ENCODE data around the gene ARFGAP3. TPM values are rescaled to one million over a fixed set of nuclear protein-coding genes. Genes with fewer than 3 reads are reported as not detected.

ARFGAP3 gene
- polyA plus RNA-seq, 1 of the 3 experiments (the other 2 are of a cell fraction), result 12.6 TPM

- WGBS (ENCODE audit: low lambda C conversion rate), result 83% methylated on average over 6 of the region's 25 CpGs
These were observed 63.9 kb downstream of the ARFGAP3 start for GRCh38 chr22:42792909-42793847.

GRCh38 chr22:42792453-42792908, 64.6 kb downstream of the ARFGAP3 start:
- H3K36me3 ChIP-seq (replicated peaks in 1 of 2; ENCODE audit: control insufficient read depth in 1 of 2, insufficient read depth in 2 of 2, low read length in 1 of 2), result peaks cover 0 to 4% of the 10 kb centered on the region in 2 experiments
- H3K4me1 ChIP-seq (ENCODE audit: control insufficient read depth in 1 of 2, insufficient read depth in 2 of 2, low read depth in 1 of 2, low read length in 1 of 2), result no peaks in the 10 kb centered on the region
- no peak overlapping the region for H3K9ac ChIP-seq
- DNase-seq, result no peak
- no peaks in the 10 kb centered on the region for H3F3A ChIP-seq (replicated peaks; ENCODE audit: insufficient read depth)
- H4K20me1 ChIP-seq (ENCODE audit: insufficient read depth), result no peaks in the 10 kb centered on the region
- ChIA-PET CTCF (no interaction called here), POLR2A (no interaction called here)
- H2AFZ ChIP-seq (ENCODE audit: low read depth), result no peak overlapping the region
- no peak overlapping the region for H3K27ac ChIP-seq (ENCODE audit: low read depth in 2 of 2, low read length in 1 of 2)
- no peaks in the 10 kb centered on the region for H3K27me3 ChIP-seq (ENCODE audit: insufficient read depth)
- WGBS (ENCODE audit: low lambda C conversion rate), result 100% methylated on average over 3 of the region's 13 CpGs
- no peak overlapping the region for H3K4me3 ChIP-seq (ENCODE audit: low read depth in 2 of 2, low read length in 1 of 2)
- no peak overlapping the region for H3K4me2 ChIP-seq
- no peaks in the 10 kb centered on the region for H3K9me3 ChIP-seq
- H3K79me2 ChIP-seq (ENCODE audit: insufficient read depth), result no peaks in the 10 kb centered on the region
- no peaks in the 10 kb centered on the region for H3K9me2 ChIP-seq
- no peak for TF ChIP-seq FOXJ3 (CRISPR knock-in tag; IDR thresholded peaks at IDR 0.05)
- no peak for TF ChIP-seq RXRA (IDR thresholded peaks at IDR 0.05; ENCODE audit: borderline replicate concordance, low read depth)
- no peak for TF ChIP-seq ELF1 (IDR thresholded peaks at IDR 0.05)
- no peak for TF ChIP-seq NRF1 (IDR thresholded peaks at IDR 0.05; ENCODE audit: low read depth, low read length)
- TF ChIP-seq MEF2A (IDR thresholded peaks at IDR 0.05; ENCODE audit: borderline replicate concordance, low read depth), result no peak
- no peak for TF ChIP-seq JUND (IDR thresholded peaks at IDR 0.05)
- no peak for TF ChIP-seq POLR2AphosphoS5 (IDR thresholded peaks at IDR 0.05; ENCODE audit: low read depth, low read length)
- no peak for TF ChIP-seq FOSL2 (IDR thresholded peaks at IDR 0.05; ENCODE audit: borderline replicate concordance, low read depth)
- TF ChIP-seq NFIC (IDR thresholded peaks at IDR 0.05; ENCODE audit: borderline replicate concordance), result no peak
- no peak for TF ChIP-seq RCOR1 (IDR thresholded peaks at IDR 0.05; ENCODE audit: low read length)
- TF ChIP-seq IRF3 (IDR thresholded peaks at IDR 0.05; ENCODE audit: low read depth, low read length), result no peak
- TF ChIP-seq TAF1 (IDR thresholded peaks at IDR 0.05; ENCODE audit: borderline replicate concordance, low read depth, low read length), result no peak
- no peak for TF ChIP-seq USF2 (IDR thresholded peaks at IDR 0.05; ENCODE audit: borderline replicate concordance, low read depth, low read length)
- no peak for TF ChIP-seq MXI1 (IDR thresholded peaks at IDR 0.05; ENCODE audit: low read depth, low read length)
- no peak for TF ChIP-seq YY1 (IDR thresholded peaks at IDR 0.05; ENCODE audit: low read depth)
- no peak for TF ChIP-seq GABPA (IDR thresholded peaks at IDR 0.05; ENCODE audit: low read depth)
- TF ChIP-seq RFX5 (IDR thresholded peaks at IDR 0.05; ENCODE audit: low read length), result no peak

More at GRCh38 chr22:42792909-42793847, 63.9 kb downstream of the ARFGAP3 start:
- DNase-seq, result no peak
- no peak overlapping the region for H3K4me2 ChIP-seq
- CTCF ChIA-PET, result no interaction called here
- no peaks in the 10 kb centered on the region for H4K20me1 ChIP-seq (ENCODE audit: insufficient read depth)
- peaks cover 4% of the 10 kb centered on the region in 2 experiments for H3K36me3 ChIP-seq (replicated peaks in 1 of 2; ENCODE audit: control insufficient read depth in 1 of 2, insufficient read depth in 2 of 2, low read length in 1 of 2)
- no peak overlapping the region for H2AFZ ChIP-seq (ENCODE audit: low read depth)
- no peaks in the 10 kb centered on the region for H3F3A ChIP-seq (replicated peaks; ENCODE audit: insufficient read depth)
- H3K9ac ChIP-seq, result no peak overlapping the region
- H3K27ac ChIP-seq (ENCODE audit: low read depth in 2 of 2, low read length in 1 of 2), result no peak overlapping the region
- H3K4me1 ChIP-seq (ENCODE audit: control insufficient read depth in 1 of 2, insufficient read depth in 2 of 2, low read depth in 1 of 2, low read length in 1 of 2), result no peaks in the 10 kb centered on the region
- POLR2A ChIA-PET, result no interaction called here
- no peak overlapping the region for H3K4me3 ChIP-seq (ENCODE audit: low read depth in 2 of 2, low read length in 1 of 2)
- H3K9me2 ChIP-seq, result no peaks in the 10 kb centered on the region
- no peaks in the 10 kb centered on the region for H3K27me3 ChIP-seq (ENCODE audit: insufficient read depth)
- TF ChIP-seq JUND (IDR thresholded peaks at IDR 0.05), result no peak
- TF ChIP-seq NFIC (IDR thresholded peaks at IDR 0.05; ENCODE audit: borderline replicate concordance), result no peak
- no peak for TF ChIP-seq PBX3 (IDR thresholded peaks at IDR 0.05)
- no peak for TF ChIP-seq GABPA (IDR thresholded peaks at IDR 0.05; ENCODE audit: low read depth)
- TF ChIP-seq MAX (IDR thresholded peaks at IDR 0.05; ENCODE audit: low read depth), result no peak
- TF ChIP-seq IRF3 (IDR thresholded peaks at IDR 0.05; ENCODE audit: low read depth, low read length), result no peak
- no peaks in the 10 kb centered on the region for H3K79me2 ChIP-seq (ENCODE audit: insufficient read depth)
- no peaks in the 10 kb centered on the region for H3K9me3 ChIP-seq

Data from SK-N-SH (cell line).